HCT116 (cell line): ENCODE measurements around the gene MPIG6B. TPM values are rescaled to one million over a fixed set of nuclear protein-coding genes. Genes with fewer than 3 reads are reported as not detected.
A peak's percentile ranks its signal among the peaks of the same experiment; 100 is the strongest.

ENCODE experiments used
- ATAC-seq: fragments of 200-7000 bp; cut with Tn5 transposase; 2 replicates; pipeline ENCODE4 v1.9.1; 2020; ENCODE audit warnings: mild to moderate bottlenecking, moderate library complexity
- BruUV-seq: library from RNA; stranded (reverse); fragments of 400-500 nt; replicated peaks from 2 replicates; lab custom pipeline; 2021; lab: Mats Ljungman, UMichigan
- CTCF ChIA-PET: fragments of 300-600 bp; sonication (Branson Sonifier 250); formaldehyde crosslinking; loops from one replicate; lab custom pipeline; 2021; ENCODE audit warnings: antibody characterized with exemption; lab: Charles Lee
- POLR2A ChIA-PET: fragments of 300-600, 350-600 bp; sonication (Branson Sonifier 250); formaldehyde crosslinking; loops from one replicate; lab custom pipeline; 2021; ENCODE audit warnings: antibody characterized with exemption; lab: Charles Lee
- RAD21 ChIA-PET, 2 experiments: fragments of 300-600 bp; sonication (Branson Sonifier 250); formaldehyde crosslinking; loops; one replicate each; lab custom pipeline; 2023; ENCODE audit warnings: low total read pairs in 2 of 2; ENCODE audit not compliant: uncharacterized antibody in 2 of 2, unreplicated experiment in 2 of 2, low non-redundant PET in 1 of 2; lab: Charles Lee
- DNase-seq: peaks from one replicate; pipeline ENCODE4 v3.0.0-alpha.2; 2010; ENCODE audit warnings: low read depth, low spot score
- H2AFZ ChIP-seq: fragments of 200-600 bp; shearing (Covaris generic), sonication (generic); 2 replicates; pipeline ENCODE4 v1.6.1; 2017; ENCODE audit warnings: low read depth, mixed run types, mixed read lengths, antibody characterized with exemption, low read length; ENCODE audit not compliant: poor library complexity, severe bottlenecking
- H3K27ac ChIP-seq: 2 replicates; pipeline ENCODE4 v1.5.1; 2012; ENCODE audit warnings: low read depth, low read length
- H3K27me3 ChIP-seq: fragments of 200-600 bp; sonication (generic); 2 replicates; pipeline ENCODE4 v1.6.1; 2016; ENCODE audit warnings: mixed run types, low read length, mixed read lengths; ENCODE audit not compliant: insufficient read depth
- H3K36me3 ChIP-seq, 2 experiments: fragments of 200-500 bp in 1 of 2; fragments of 200-600 bp in 1 of 2; sonication (Bioruptor generic) in 1 of 2; sonication (generic) in 1 of 2; 2 replicates each; pipeline versions ENCODE4 v1.5.1 to v1.6.1; 2014 to 2016; ENCODE audit warnings: low read length in 2 of 2, inconsistent platforms in 1 of 2, mixed read lengths in 1 of 2, mixed run types in 1 of 2; ENCODE audit not compliant: insufficient read depth in 2 of 2, control insufficient read depth in 1 of 2
- H3K4me1 ChIP-seq, 2 experiments: fragments of 200-600 bp in 1 of 2; sonication (generic) in 1 of 2; 2 replicates each; pipeline versions ENCODE4 v1.5.1 to v1.6.1; 2012 to 2017; ENCODE audit warnings: low read length in 2 of 2, inconsistent platforms in 1 of 2, mild to moderate bottlenecking in 1 of 2, mixed read lengths in 1 of 2, mixed run types in 1 of 2, moderate library complexity in 1 of 2; ENCODE audit not compliant: insufficient read depth in 2 of 2, control insufficient read depth in 1 of 2
- H3K4me2 ChIP-seq: fragments of 200-600 bp; sonication (generic); 2 replicates; pipeline ENCODE4 v1.6.1; 2017; ENCODE audit warnings: mixed run types, low read length, mixed read lengths
- H3K4me3 ChIP-seq, 2 experiments: fragments of 200-600 bp in 1 of 2; sonication (generic) in 1 of 2; replicated peaks in 1 of 2; 2 replicates each; pipeline ENCODE4 v1.5.1; 2011 to 2016; ENCODE audit warnings: low read length in 2 of 2, control low read depth in 1 of 2, low read depth in 1 of 2, mild to moderate bottlenecking in 1 of 2, mixed read lengths in 1 of 2, mixed run types in 1 of 2
- H3K79me2 ChIP-seq: fragments of 200-600 bp; sonication (generic); 2 replicates; pipeline ENCODE4 v1.6.1; 2017; ENCODE audit warnings: mild to moderate bottlenecking, mixed run types, low read length, moderate library complexity, mixed read lengths; ENCODE audit not compliant: insufficient read depth
- H3K9ac ChIP-seq: fragments of 200-600 bp; sonication (generic); 2 replicates; pipeline ENCODE4 v1.6.1; 2016; ENCODE audit warnings: low read length, mixed read lengths
- H3K9me2 ChIP-seq: fragments of 200-600 bp; sonication (generic), shearing (Covaris generic); 2 replicates; pipeline ENCODE4 v1.6.1; 2017; ENCODE audit warnings: mixed run types, mild to moderate bottlenecking, moderate library complexity; ENCODE audit not compliant: insufficient read depth
- H3K9me3 ChIP-seq, 2 experiments: fragments of 200-500 bp in 1 of 2; fragments of 200-600 bp in 1 of 2; sonication (Bioruptor generic) in 1 of 2; sonication (generic) in 1 of 2; 2 replicates each; pipeline ENCODE4 v1.6.1; 2014 to 2017; ENCODE audit warnings: low read length in 2 of 2, mixed read lengths in 2 of 2, inconsistent platforms in 1 of 2, low read depth in 1 of 2, mild to moderate bottlenecking in 1 of 2, mixed run types in 1 of 2, moderate library complexity in 1 of 2; ENCODE audit not compliant: control insufficient read depth in 1 of 2, insufficient read depth in 1 of 2
- H4K20me1 ChIP-seq: fragments of 200-600 bp; sonication (generic), shearing (Covaris generic); 2 replicates; pipeline ENCODE4 v1.6.1; 2017; ENCODE audit warnings: mixed run types, mild to moderate bottlenecking, moderate library complexity; ENCODE audit not compliant: insufficient read depth
- EGR1 ChIP-seq: IDR thresholded peaks from 2 replicates; pipeline ENCODE4 v1.6.1; 2012; ENCODE audit warnings: low read depth
- YY1 ChIP-seq: IDR thresholded peaks from 2 replicates; pipeline ENCODE4 v1.6.1; 2011; ENCODE audit warnings: low read length, low read depth, moderate library complexity, mild to moderate bottlenecking; ENCODE audit not compliant: insufficient replicate concordance; ENCODE audit errors: extremely low read depth
- ZFX ChIP-seq: fragments of 450-650 bp; IDR thresholded peaks from 2 replicates; pipeline ENCODE4 v1.6.1; 2017
- intact Hi-C: fragments of 100-400 bp; cut with micrococcal nuclease; formaldehyde crosslinking; loops from 2 replicates; pipeline ENCODE4 v1.10.0; 2022
- total RNA-seq: library from RNA; stranded (reverse); gene quantifications from one replicate; pipeline ENCODE4 v1.2.1, GENCODE V29; 2021; ENCODE audit not compliant: unreplicated experiment
- TF ChIP-seq, protein P1 (sequence below), 3 experiments: fragments of 200-600 bp in 1 of 3; sonication (generic) in 1 of 3; IDR thresholded peaks in 2 of 3; conservative IDR thresholded peaks in 1 of 3; 2 replicates each; pipeline ENCODE4 v1.5.1; 2012 to 2017; ENCODE audit warnings: low read depth in 2 of 3, low read length in 2 of 3, antibody characterized with exemption in 1 of 3, borderline replicate concordance in 1 of 3, control low read depth in 1 of 3, mild to moderate bottlenecking in 1 of 3, mixed read lengths in 1 of 3, mixed run types in 1 of 3, moderate library complexity in 1 of 3; ENCODE audit not compliant: insufficient read depth in 1 of 3

MPIG6B gene
- total RNA-seq, 1 experiment from 2014 or later, result 0.42 TPM

DNA sequence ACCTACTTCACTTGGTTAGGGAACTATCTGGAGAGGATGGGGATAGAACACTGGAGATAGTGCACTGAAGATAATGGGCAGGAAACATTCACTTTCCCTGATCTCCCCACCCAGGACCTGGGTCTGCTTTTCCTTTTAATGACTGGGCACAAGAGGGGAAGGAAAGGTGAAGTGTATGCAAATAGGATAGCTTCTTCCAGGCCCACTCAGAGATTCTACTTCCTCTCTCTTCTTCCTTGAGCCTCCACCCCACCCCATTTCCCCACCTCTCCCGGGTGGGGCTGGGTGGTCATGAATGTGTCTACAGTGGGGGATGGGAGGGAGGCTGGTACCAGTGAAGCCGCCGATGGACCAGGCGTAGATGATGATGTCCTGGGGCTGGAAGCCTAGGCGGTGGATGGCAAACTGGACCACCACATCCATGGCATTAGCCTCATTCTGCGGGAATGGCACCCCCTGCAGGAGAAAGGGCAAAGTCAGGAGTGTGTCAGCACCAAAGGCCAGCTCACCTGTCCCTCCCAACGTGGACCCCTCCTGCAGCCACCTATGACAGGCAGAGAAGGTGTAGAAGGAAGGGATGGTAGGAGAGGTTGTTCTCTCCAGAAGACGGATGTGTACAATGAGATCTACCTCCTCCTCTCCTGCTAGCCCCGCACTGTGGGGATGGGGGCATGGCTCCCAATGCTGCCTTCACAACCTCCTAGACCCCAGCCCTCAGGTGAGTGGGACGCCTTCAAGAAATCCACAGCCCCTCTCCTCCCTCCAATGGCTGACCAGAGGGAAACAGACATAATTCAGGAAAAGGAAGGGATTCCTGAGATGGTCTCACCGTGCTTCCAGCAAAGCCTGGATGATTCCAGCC is 33.7 kb upstream of the MPIG6B start:
- Histone ChIP-seq H4K20me1 (no peaks in the 10 kb centered on the region), H3K79me2 (no peaks in the 10 kb centered on the region), H3K4me3 (no peak overlapping the region), H3K36me3 (peaks cover 13 to 25% of the 10 kb centered on the region in 2 experiments; a peak in 2 of 4 replicates), H3K9ac (peak overlapping the region; percentile 30; the same call in 1 of the 2 replicates), H3K9me2 (no peaks in the 10 kb centered on the region), H3K27ac (peak overlapping the region; percentile 23; the same call in 1 of the 2 replicates), H2AFZ (no peak overlapping the region), H3K9me3 (no peaks in the 10 kb centered on the region), H3K4me1 (peaks cover 11 to 16% of the 10 kb centered on the region in 2 experiments), H3K4me2 (peak overlapping the region; percentile 47), H3K27me3 (no peaks in the 10 kb centered on the region)
- ATAC-seq (peak; percentile 74), DNase-seq (no peak)
- intact Hi-C loops, result no loop called here
- RAD21 ChIA-PET, result no interaction called here
- TF ChIP-seq ZFX (no peak), EGR1 (no peak), YY1 (no peak)
- TF ChIP-seq, protein P1, sequence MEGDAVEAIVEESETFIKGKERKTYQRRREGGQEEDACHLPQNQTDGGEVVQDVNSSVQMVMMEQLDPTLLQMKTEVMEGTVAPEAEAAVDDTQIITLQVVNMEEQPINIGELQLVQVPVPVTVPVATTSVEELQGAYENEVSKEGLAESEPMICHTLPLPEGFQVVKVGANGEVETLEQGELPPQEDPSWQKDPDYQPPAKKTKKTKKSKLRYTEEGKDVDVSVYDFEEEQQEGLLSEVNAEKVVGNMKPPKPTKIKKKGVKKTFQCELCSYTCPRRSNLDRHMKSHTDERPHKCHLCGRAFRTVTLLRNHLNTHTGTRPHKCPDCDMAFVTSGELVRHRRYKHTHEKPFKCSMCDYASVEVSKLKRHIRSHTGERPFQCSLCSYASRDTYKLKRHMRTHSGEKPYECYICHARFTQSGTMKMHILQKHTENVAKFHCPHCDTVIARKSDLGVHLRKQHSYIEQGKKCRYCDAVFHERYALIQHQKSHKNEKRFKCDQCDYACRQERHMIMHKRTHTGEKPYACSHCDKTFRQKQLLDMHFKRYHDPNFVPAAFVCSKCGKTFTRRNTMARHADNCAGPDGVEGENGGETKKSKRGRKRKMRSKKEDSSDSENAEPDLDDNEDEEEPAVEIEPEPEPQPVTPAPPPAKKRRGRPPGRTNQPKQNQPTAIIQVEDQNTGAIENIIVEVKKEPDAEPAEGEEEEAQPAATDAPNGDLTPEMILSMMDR (IDR thresholded peaks at IDR 0.05 in 2 of 3, conservative IDR thresholded peaks at IDR 0.05 in 1 of 3; ENCODE audit: borderline replicate concordance in 1 of 3, insufficient read depth in 1 of 3, low read depth in 2 of 3, low read length in 2 of 3), result peak in 2 of 3 experiments; percentile 50 to 58; a peak in 4 of 6 replicates
- POLR2A ChIA-PET, result no interaction called here
- CTCF ChIA-PET, result interaction anchor here (1.0 to 1.3 kb wide), 2 partner anchors 14 to 40 kb away, joined by 4 to 7 read pairs; partner anchors contain the start of gene ABHD16A
- BruUV-seq, result no TSS peak
